H9 (cell line): ENCODE results near the gene GAP43. TPM values are rescaled to one million over a fixed set of nuclear protein-coding genes. Genes with fewer than 3 reads are reported as not detected.

Experiments
- DNase-seq: peaks from one replicate; pipeline ENCODE4 v3.0.0-alpha.2; 2017
- H2AFZ ChIP-seq: one replicate; pipeline ENCODE4 v1.6.1; 2013; ENCODE audit warnings: mild to moderate bottlenecking, low read length, control low read depth, moderate library complexity
- H2AK5ac ChIP-seq: 2 replicates; pipeline ENCODE4 v1.6.1; 2013; ENCODE audit warnings: low read length, control low read depth, mixed read lengths; ENCODE audit not compliant: insufficient read length
- H2BK120ac ChIP-seq: one replicate; pipeline ENCODE4 v1.6.1; 2013; ENCODE audit warnings: low read depth, mild to moderate bottlenecking, low read length, control low read depth, inconsistent platforms; ENCODE audit not compliant: poor library complexity, severe bottlenecking
- H2BK12ac ChIP-seq: 2 replicates; pipeline ENCODE4 v1.6.1; 2013; ENCODE audit warnings: low read length, control low read depth, mixed read lengths, low read depth; ENCODE audit not compliant: insufficient read length
- H2BK15ac ChIP-seq: 2 replicates; pipeline ENCODE4 v1.6.1; 2013; ENCODE audit warnings: low read depth, low read length, control low read depth
- H2BK20ac ChIP-seq: one replicate; pipeline ENCODE4 v1.6.1; 2013; ENCODE audit warnings: low read depth, mild to moderate bottlenecking, low read length, control low read depth, inconsistent platforms; ENCODE audit not compliant: poor library complexity, severe bottlenecking
- H2BK5ac ChIP-seq: 2 replicates; pipeline ENCODE4 v1.6.1; 2013; ENCODE audit warnings: low read length, control low read depth, mixed read lengths; ENCODE audit not compliant: insufficient read length
- H3K14ac ChIP-seq: 2 replicates; pipeline ENCODE4 v1.6.1; 2013; ENCODE audit warnings: low read length, control low read depth; ENCODE audit not compliant: insufficient read depth
- H3K18ac ChIP-seq: 2 replicates; pipeline ENCODE4 v1.6.1; 2013; ENCODE audit warnings: low read depth, mild to moderate bottlenecking, mixed read lengths, low read length, control low read depth; ENCODE audit not compliant: insufficient read length
- H3K23ac ChIP-seq: 2 replicates; pipeline ENCODE4 v1.6.1; 2013; ENCODE audit warnings: low read length, control low read depth, mixed read lengths, low read depth; ENCODE audit not compliant: insufficient read length
- H3K23me2 ChIP-seq: 2 replicates; pipeline ENCODE4 v1.6.1; 2013; ENCODE audit warnings: low read depth, mild to moderate bottlenecking, mixed read lengths, low read length, control low read depth; ENCODE audit not compliant: insufficient read length, poor library complexity, severe bottlenecking
- H3K27ac ChIP-seq: 2 replicates; pipeline ENCODE4 v1.5.1; 2013; ENCODE audit warnings: low read length, control low read depth, mixed read lengths, low read depth; ENCODE audit not compliant: insufficient read length
- H3K27me3 ChIP-seq: 2 replicates; pipeline ENCODE4 v1.6.1; 2013; ENCODE audit warnings: low read length, control low read depth, inconsistent platforms; ENCODE audit not compliant: insufficient read depth
- H3K4ac ChIP-seq: 2 replicates; pipeline ENCODE4 v1.6.1; 2013; ENCODE audit warnings: low read depth, mild to moderate bottlenecking, control low read depth, inconsistent platforms, low read length, moderate library complexity
- H3K4me1 ChIP-seq: 2 replicates; pipeline ENCODE4 v1.6.1; 2013; ENCODE audit warnings: low read length, control low read depth, inconsistent platforms; ENCODE audit not compliant: insufficient read depth
- H3K4me2 ChIP-seq: 2 replicates; pipeline ENCODE4 v1.6.1; 2013; ENCODE audit warnings: low read length, control low read depth, mixed read lengths; ENCODE audit not compliant: insufficient read length, insufficient read depth
- H3K56ac ChIP-seq: 2 replicates; pipeline ENCODE4 v1.6.1; 2013; ENCODE audit warnings: low read depth, mild to moderate bottlenecking, mixed read lengths, low read length, control low read depth; ENCODE audit not compliant: insufficient read length
- H3K79me1 ChIP-seq: 2 replicates; pipeline ENCODE4 v1.6.1; 2013; ENCODE audit warnings: low read depth, mild to moderate bottlenecking, moderate library complexity, low read length, control low read depth, inconsistent platforms; ENCODE audit not compliant: insufficient read depth, poor library complexity, severe bottlenecking
- H3K79me2 ChIP-seq: 2 replicates; pipeline ENCODE4 v1.6.1; 2013; ENCODE audit warnings: low read length, control low read depth, inconsistent platforms; ENCODE audit not compliant: insufficient read depth
- H3K9ac ChIP-seq: 2 replicates; pipeline ENCODE4 v1.6.1; 2013; ENCODE audit warnings: low read length, control low read depth, mixed read lengths; ENCODE audit not compliant: insufficient read length; ENCODE audit errors: extremely low read depth
- H3K9me3 ChIP-seq: one replicate; pipeline ENCODE4 v1.6.1; 2013; ENCODE audit warnings: low read depth, low read length, inconsistent platforms; ENCODE audit not compliant: control insufficient read depth
- H3T11ph ChIP-seq: one replicate; pipeline ENCODE4 v1.6.1; 2013; ENCODE audit warnings: mild to moderate bottlenecking, low read length, control low read depth, inconsistent platforms
- H4K20me1 ChIP-seq: one replicate; pipeline ENCODE4 v1.6.1; 2013; ENCODE audit not compliant: control insufficient read depth, insufficient read length, insufficient read depth
- H4K5ac ChIP-seq: 2 replicates; pipeline ENCODE4 v1.6.1; 2013; ENCODE audit warnings: low read depth, mild to moderate bottlenecking, mixed read lengths, low read length, control low read depth; ENCODE audit not compliant: insufficient read length
- H4K8ac ChIP-seq: replicated peaks from 2 replicates; pipeline ENCODE4 v1.6.1; 2013; ENCODE audit warnings: low read length, control low read depth, mixed read lengths, low read depth; ENCODE audit not compliant: insufficient read length
- H4K91ac ChIP-seq: 2 replicates; pipeline ENCODE4 v1.6.1; 2013; ENCODE audit warnings: low read depth, mild to moderate bottlenecking, moderate library complexity, mixed read lengths, low read length, control low read depth; ENCODE audit not compliant: insufficient read length
- H3K27ac Mint-ChIP-seq, 3 experiments: 2 replicates in 2 of 3; 3 replicates in 1 of 3; pipeline ENCODE4 v1.8.0; 2020 to 2021; ENCODE audit warnings: mixed read lengths in 3 of 3, mild to moderate bottlenecking in 1 of 3, moderate library complexity in 1 of 3
- H3K27me3 Mint-ChIP-seq: 2 replicates; pipeline ENCODE4 v1.8.0; 2021; ENCODE audit warnings: low read depth, mild to moderate bottlenecking, moderate library complexity, mixed read lengths
- H3K36me3 Mint-ChIP-seq, 3 experiments: 2 replicates in 2 of 3; 3 replicates in 1 of 3; pipeline ENCODE4 v1.8.0; 2020 to 2021; ENCODE audit warnings: low read depth in 3 of 3, mixed read lengths in 3 of 3; ENCODE audit not compliant: insufficient read depth in 1 of 3
- H3K4me1 Mint-ChIP-seq, 2 experiments: 2 replicates each; pipeline ENCODE4 v1.8.0; 2020; ENCODE audit warnings: mixed read lengths in 2 of 2
- H3K4me3 Mint-ChIP-seq, 2 experiments: 2 replicates in 1 of 2; 3 replicates in 1 of 2; pipeline ENCODE4 v1.8.0; 2020 to 2021; ENCODE audit warnings: mild to moderate bottlenecking in 2 of 2, mixed read lengths in 2 of 2, moderate library complexity in 1 of 2
- H3K9me3 Mint-ChIP-seq, 2 experiments: 2 replicates in 1 of 2; 3 replicates in 1 of 2; pipeline ENCODE4 v1.8.0; 2020; ENCODE audit warnings: mild to moderate bottlenecking in 2 of 2, mixed read lengths in 2 of 2, moderate library complexity in 1 of 2
- CTCF ChIP-seq: fragments of 200-600 bp; sonication (generic); conservative IDR thresholded peaks from 3 replicates; pipeline ENCODE4 v1.8.0; 2021; ENCODE audit warnings: antibody characterized with exemption, mild to moderate bottlenecking
- WGBS: extraction: QIAGEN DNeasy Blood & Tissue Kit; methylation state at CpG from one replicate; pipeline ENCODE4 v1.1.7; 2013; ENCODE audit warnings: missing lambda C conversion rate, low lambda C conversion rate, mixed read lengths; ENCODE audit not compliant: insufficient read length; ENCODE audit errors: extremely low coverage; 5-methylcytosine and 5-hydroxymethylcytosine counted together
- total RNA-seq: library from RNA; stranded (reverse); gene quantifications from 2 replicates; pipeline ENCODE4 v1.2.1, GENCODE V29; 2021

The GAP43 gene
- total RNA-seq, 1 experiment from 2014 or later: 12.8 TPM

GRCh38 chr3:115638241-115638640 is 14.9 kb downstream of the GAP43 start:
- no peaks in the 10 kb centered on the region for H3K4me1 Mint-ChIP-seq
- no peak overlapping the region for H3K4me3 Mint-ChIP-seq
- Histone ChIP-seq H3K79me1 (no peaks in the 10 kb centered on the region), H3K56ac (no peak overlapping the region), H3K27me3 (no peaks in the 10 kb centered on the region), H4K5ac (no peak overlapping the region), H4K8ac (no peak overlapping the region), H2BK20ac (no peak overlapping the region), H4K20me1 (no peaks in the 10 kb centered on the region), H2AK5ac (no peak overlapping the region), H2BK120ac (no peak overlapping the region), H3K4me1 (no peaks in the 10 kb centered on the region), H3K23ac (no peak overlapping the region), H2BK12ac (no peak overlapping the region), H3K27ac (no peak overlapping the region), H3K14ac (no peak overlapping the region), H3K79me2 (no peaks in the 10 kb centered on the region), H3K23me2 (no peaks in the 10 kb centered on the region), H3K4ac (no peak overlapping the region), H3K9ac (no peak overlapping the region), H3T11ph (no peak overlapping the region), H3K9me3 (no peaks in the 10 kb centered on the region), H2AFZ (no peak overlapping the region), H3K4me2 (no peak overlapping the region), H2BK5ac (no peak overlapping the region), H4K91ac (no peak overlapping the region), H2BK15ac (no peak overlapping the region), H3K18ac (no peak overlapping the region)
- H3K27me3 Mint-ChIP-seq: no peaks in the 10 kb centered on the region
- no peak for TF ChIP-seq CTCF
- no CpG with 5 or more reads among the region's 1 CpG for WGBS
- DNase-seq: no peak
- no peak overlapping the region for H3K27ac Mint-ChIP-seq
- no peaks in the 10 kb centered on the region for H3K9me3 Mint-ChIP-seq
- no peaks in the 10 kb centered on the region for H3K36me3 Mint-ChIP-seq
